ENCODE data around the gene DENND4A.

Gene DENND4A

DNA sequence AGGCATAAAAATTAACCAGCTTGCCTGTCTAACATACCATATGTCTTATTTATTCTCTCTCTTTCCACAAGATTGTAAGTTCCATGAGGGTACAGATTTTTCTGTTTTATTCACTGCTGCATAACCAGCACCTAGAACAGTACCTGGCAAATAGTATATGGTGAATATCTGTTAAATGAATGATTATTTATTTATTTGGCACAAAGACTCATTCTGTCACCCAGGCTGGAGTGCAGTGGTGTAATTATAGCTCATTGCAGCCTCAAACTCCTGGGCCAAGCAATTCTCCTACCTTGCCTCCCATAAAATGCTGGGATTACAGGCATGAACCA, 24.9 kb downstream of the DENND4A start (continued):
- TF ChIP-seq ZNF555 (tag by site-specific recombination; conservative IDR thresholded peaks at IDR 0.05) (no peak), MZF1 (tag by site-specific recombination; IDR thresholded peaks at IDR 0.05; ENCODE audit: borderline replicate concordance) (no peak), ZNF112 (tag by site-specific recombination; IDR thresholded peaks at IDR 0.05) (no peak), ZNF585B (tag by site-specific recombination; IDR thresholded peaks at IDR 0.05) (0 out of 2 replicates have a peak, but pooled peaks have one; percentile 9), ZNF335 (tag by site-specific recombination; conservative IDR thresholded peaks at IDR 0.05) (0 out of 2 replicates have a peak, but pooled peaks have one; percentile 20), ZNF768 (tag by site-specific recombination; IDR thresholded peaks at IDR 0.05) (no peak), ZNF529 (tag by site-specific recombination; IDR thresholded peaks at IDR 0.05; ENCODE audit: insufficient replicate concordance) (no peak), IKZF3 (tag by site-specific recombination; IDR thresholded peaks at IDR 0.05) (peak; percentile 52; the same call in 1 of the 2 replicates), ZNF561 (tag by site-specific recombination; IDR thresholded peaks at IDR 0.05; ENCODE audit: borderline replicate concordance) (0 out of 2 replicates have a peak, but pooled peaks have one; percentile 6), OSR2 (tag by site-specific recombination; IDR thresholded peaks at IDR 0.05) (no peak), ZBTB17 (tag by site-specific recombination; IDR thresholded peaks at IDR 0.05) (0 out of 2 replicates have a peak, but pooled peaks have one; percentile 5), KLF10 (tag by site-specific recombination; IDR thresholded peaks at IDR 0.05) (no peak; the same call in 1 of the 2 replicates), GLI2 (tag by site-specific recombination; IDR thresholded peaks at IDR 0.05; ENCODE audit: borderline replicate concordance, low read depth) (0 out of 2 replicates have a peak, but pooled peaks have one; percentile 21), ZNF19 (tag by site-specific recombination; IDR thresholded peaks at IDR 0.05; ENCODE audit: low read depth) (no peak), SP7 (tag by site-specific recombination; IDR thresholded peaks at IDR 0.05) (peak; percentile 61; the same call in 1 of the 2 replicates), ZNF404 (tag by site-specific recombination; IDR thresholded peaks at IDR 0.05) (no peak), ZEB2 (tag by site-specific recombination; IDR thresholded peaks at IDR 0.05) (0 out of 2 replicates have a peak, but pooled peaks have one; percentile 15)
- TF ChIP-seq, protein P1, sequence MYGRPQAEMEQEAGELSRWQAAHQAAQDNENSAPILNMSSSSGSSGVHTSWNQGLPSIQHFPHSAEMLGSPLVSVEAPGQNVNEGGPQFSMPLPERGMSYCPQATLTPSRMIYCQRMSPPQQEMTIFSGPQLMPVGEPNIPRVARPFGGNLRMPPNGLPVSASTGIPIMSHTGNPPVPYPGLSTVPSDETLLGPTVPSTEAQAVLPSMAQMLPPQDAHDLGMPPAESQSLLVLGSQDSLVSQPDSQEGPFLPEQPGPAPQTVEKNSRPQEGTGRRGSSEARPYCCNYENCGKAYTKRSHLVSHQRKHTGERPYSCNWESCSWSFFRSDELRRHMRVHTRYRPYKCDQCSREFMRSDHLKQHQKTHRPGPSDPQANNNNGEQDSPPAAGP (tag by site-specific recombination; IDR thresholded peaks at IDR 0.05): no peak
- TF ChIP-seq, protein P2, sequence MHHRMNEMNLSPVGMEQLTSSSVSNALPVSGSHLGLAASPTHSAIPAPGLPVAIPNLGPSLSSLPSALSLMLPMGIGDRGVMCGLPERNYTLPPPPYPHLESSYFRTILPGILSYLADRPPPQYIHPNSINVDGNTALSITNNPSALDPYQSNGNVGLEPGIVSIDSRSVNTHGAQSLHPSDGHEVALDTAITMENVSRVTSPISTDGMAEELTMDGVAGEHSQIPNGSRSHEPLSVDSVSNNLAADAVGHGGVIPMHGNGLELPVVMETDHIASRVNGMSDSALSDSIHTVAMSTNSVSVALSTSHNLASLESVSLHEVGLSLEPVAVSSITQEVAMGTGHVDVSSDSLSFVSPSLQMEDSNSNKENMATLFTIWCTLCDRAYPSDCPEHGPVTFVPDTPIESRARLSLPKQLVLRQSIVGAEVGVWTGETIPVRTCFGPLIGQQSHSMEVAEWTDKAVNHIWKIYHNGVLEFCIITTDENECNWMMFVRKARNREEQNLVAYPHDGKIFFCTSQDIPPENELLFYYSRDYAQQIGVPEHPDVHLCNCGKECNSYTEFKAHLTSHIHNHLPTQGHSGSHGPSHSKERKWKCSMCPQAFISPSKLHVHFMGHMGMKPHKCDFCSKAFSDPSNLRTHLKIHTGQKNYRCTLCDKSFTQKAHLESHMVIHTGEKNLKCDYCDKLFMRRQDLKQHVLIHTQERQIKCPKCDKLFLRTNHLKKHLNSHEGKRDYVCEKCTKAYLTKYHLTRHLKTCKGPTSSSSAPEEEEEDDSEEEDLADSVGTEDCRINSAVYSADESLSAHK (tag by site-specific recombination; IDR thresholded peaks at IDR 0.05): no peak
- TF ChIP-seq, protein P3, sequence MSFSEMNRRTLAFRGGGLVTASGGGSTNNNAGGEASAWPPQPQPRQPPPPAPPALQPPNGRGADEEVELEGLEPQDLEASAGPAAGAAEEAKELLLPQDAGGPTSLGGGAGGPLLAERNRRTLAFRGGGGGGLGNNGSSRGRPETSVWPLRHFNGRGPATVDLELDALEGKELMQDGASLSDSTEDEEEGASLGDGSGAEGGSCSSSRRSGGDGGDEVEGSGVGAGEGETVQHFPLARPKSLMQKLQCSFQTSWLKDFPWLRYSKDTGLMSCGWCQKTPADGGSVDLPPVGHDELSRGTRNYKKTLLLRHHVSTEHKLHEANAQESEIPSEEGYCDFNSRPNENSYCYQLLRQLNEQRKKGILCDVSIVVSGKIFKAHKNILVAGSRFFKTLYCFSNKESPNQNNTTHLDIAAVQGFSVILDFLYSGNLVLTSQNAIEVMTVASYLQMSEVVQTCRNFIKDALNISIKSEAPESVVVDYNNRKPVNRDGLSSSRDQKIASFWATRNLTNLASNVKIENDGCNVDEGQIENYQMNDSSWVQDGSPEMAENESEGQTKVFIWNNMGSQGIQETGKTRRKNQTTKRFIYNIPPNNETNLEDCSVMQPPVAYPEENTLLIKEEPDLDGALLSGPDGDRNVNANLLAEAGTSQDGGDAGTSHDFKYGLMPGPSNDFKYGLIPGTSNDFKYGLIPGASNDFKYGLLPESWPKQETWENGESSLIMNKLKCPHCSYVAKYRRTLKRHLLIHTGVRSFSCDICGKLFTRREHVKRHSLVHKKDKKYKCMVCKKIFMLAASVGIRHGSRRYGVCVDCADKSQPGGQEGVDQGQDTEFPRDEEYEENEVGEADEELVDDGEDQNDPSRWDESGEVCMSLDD (tag by site-specific recombination; IDR thresholded peaks at IDR 0.05): no peak
- TF ChIP-seq, protein P4, sequence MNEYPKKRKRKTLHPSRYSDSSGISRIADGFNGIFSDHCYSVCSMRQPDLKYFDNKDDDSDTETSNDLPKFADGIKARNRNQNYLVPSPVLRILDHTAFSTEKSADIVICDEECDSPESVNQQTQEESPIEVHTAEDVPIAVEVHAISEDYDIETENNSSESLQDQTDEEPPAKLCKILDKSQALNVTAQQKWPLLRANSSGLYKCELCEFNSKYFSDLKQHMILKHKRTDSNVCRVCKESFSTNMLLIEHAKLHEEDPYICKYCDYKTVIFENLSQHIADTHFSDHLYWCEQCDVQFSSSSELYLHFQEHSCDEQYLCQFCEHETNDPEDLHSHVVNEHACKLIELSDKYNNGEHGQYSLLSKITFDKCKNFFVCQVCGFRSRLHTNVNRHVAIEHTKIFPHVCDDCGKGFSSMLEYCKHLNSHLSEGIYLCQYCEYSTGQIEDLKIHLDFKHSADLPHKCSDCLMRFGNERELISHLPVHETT (tag by site-specific recombination; IDR thresholded peaks at IDR 0.05): 0 out of 2 replicates have a peak, but pooled peaks have one; percentile 40
- TF ChIP-seq, protein P5, sequence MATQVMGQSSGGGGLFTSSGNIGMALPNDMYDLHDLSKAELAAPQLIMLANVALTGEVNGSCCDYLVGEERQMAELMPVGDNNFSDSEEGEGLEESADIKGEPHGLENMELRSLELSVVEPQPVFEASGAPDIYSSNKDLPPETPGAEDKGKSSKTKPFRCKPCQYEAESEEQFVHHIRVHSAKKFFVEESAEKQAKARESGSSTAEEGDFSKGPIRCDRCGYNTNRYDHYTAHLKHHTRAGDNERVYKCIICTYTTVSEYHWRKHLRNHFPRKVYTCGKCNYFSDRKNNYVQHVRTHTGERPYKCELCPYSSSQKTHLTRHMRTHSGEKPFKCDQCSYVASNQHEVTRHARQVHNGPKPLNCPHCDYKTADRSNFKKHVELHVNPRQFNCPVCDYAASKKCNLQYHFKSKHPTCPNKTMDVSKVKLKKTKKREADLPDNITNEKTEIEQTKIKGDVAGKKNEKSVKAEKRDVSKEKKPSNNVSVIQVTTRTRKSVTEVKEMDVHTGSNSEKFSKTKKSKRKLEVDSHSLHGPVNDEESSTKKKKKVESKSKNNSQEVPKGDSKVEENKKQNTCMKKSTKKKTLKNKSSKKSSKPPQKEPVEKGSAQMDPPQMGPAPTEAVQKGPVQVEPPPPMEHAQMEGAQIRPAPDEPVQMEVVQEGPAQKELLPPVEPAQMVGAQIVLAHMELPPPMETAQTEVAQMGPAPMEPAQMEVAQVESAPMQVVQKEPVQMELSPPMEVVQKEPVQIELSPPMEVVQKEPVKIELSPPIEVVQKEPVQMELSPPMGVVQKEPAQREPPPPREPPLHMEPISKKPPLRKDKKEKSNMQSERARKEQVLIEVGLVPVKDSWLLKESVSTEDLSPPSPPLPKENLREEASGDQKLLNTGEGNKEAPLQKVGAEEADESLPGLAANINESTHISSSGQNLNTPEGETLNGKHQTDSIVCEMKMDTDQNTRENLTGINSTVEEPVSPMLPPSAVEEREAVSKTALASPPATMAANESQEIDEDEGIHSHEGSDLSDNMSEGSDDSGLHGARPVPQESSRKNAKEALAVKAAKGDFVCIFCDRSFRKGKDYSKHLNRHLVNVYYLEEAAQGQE (tag by site-specific recombination; IDR thresholded peaks at IDR 0.05): no peak
- TF ChIP-seq, protein P6, sequence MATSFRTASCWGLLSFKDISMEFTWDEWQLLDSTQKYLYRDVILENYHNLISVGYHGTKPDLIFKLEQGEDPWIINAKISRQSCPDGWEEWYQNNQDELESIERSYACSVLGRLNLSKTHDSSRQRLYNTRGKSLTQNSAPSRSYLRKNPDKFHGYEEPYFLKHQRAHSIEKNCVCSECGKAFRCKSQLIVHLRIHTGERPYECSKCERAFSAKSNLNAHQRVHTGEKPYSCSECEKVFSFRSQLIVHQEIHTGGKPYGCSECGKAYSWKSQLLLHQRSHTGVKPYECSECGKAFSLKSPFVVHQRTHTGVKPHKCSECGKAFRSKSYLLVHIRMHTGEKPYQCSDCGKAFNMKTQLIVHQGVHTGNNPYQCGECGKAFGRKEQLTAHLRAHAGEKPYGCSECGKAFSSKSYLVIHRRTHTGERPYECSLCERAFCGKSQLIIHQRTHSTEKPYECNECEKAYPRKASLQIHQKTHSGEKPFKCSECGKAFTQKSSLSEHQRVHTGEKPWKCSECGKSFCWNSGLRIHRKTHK (tag by site-specific recombination; IDR thresholded peaks at IDR 0.05): no peak

Data from HEK293 (cell line).